Astrocyte of the cerebellum (primary cell): Measurements from ENCODE around the gene FAM219B.
"Not testable (repeated sequence)": the region's sequence is repeated elsewhere in the genome, so short reads cannot be mapped to it uniquely, and the experiment has no call there.

ENCODE experiments used
- DNase-seq: peaks from one replicate; pipeline ENCODE4 v3.0.0-alpha.2; 2011; ENCODE audit warnings: low read depth
- H3K4me3 ChIP-seq: 2 replicates; pipeline ENCODE4 v1.5.1; 2011; ENCODE audit warnings: mild to moderate bottlenecking, low read depth, low read length, moderate library complexity
- CTCF ChIP-seq: IDR thresholded peaks from 2 replicates; pipeline ENCODE4 v1.5.1; 2012; ENCODE audit warnings: low read length, low read depth, moderate library complexity, mild to moderate bottlenecking; ENCODE audit errors: missing control alignments
- in situ Hi-C: cut with HindIII; loops from 2 replicates; pipeline ENCODE4 v1.10.0; 2017; ENCODE audit warnings: low sequenced_read_pairs

The FAM219B gene

DNA sequence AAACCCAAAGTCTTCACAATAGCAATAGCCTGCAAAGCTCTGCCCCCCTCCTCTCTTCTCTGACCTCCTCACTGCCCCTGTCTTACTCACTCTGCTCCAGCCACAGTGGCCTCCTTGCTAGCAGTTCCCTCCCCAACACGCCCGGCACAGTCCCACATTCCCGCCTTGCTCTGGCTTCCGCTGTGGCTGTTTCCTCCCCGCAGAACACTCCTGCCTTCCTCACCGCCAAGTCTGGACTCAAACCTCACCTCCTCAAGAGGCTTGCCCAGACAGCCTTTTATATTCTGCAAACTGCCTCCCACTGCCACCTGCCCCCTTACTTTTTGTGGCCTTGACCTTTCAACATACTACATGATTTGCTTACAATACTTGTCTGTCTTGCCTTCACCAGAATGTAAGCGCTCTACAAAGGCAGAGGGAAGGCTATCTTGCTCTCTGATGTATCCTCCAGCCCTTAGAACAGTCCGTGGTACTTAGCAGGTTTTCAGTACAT, 17.2 kb downstream of the FAM219B start:
- TF ChIP-seq CTCF: no peak
- in situ Hi-C loops: no loop called here
- no peak for DNase-seq
- peak overlapping the region; percentile 94 for H3K4me3 ChIP-seq

DNA sequence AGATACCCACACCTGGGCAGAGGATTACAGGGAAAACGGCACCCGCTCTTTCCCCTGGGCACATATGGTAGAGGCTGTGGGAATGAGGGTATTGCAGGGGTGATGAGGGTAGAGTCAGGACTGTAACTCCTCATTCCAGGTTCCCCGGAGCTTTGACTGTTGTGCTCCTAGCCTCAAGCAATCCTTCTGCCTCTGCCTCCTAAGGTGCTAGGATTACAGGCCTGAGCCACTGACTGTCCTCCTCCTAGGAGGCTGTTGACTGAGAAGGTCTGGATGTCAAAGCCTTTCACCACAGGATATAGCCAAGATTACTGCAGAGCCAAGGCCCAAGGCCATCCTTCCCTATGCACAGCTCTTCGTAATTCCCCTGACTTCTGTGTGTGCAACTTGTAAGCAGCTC, 17.9 kb downstream of the FAM219B start:
- H3K4me3 ChIP-seq: no peak overlapping the region
- in situ Hi-C loops: no loop called here
- TF ChIP-seq CTCF: no peak
- no peak for DNase-seq

- DNase-seq, in situ Hi-C loops, H3K4me3 ChIP-seq: not testable (repeated sequence)
Measured at GRCh38 chr15:74887537-74888193, 19.0 kb downstream of the FAM219B start.

- H3K4me3 ChIP-seq: no peak overlapping the region
- in situ Hi-C loops: no loop called here
- no peak for TF ChIP-seq CTCF
- DNase-seq: no peak
Measured at GRCh38 chr15:74885461-74885860, 21.2 kb downstream of the FAM219B start.

GRCh38 chr15:74884428-74885223, 22.0 kb downstream of the FAM219B start:
- no peak overlapping the region for H3K4me3 ChIP-seq
- no peak for TF ChIP-seq CTCF
- in situ Hi-C loops: no loop called here
- DNase-seq: no peak

- in situ Hi-C loops: no loop called here
- H3K4me3 ChIP-seq: no peak overlapping the region
- no peak for DNase-seq
- TF ChIP-seq CTCF: no peak
Measured at GRCh38 chr15:74882528-74882927, 24.1 kb downstream of the FAM219B start.

DNA sequence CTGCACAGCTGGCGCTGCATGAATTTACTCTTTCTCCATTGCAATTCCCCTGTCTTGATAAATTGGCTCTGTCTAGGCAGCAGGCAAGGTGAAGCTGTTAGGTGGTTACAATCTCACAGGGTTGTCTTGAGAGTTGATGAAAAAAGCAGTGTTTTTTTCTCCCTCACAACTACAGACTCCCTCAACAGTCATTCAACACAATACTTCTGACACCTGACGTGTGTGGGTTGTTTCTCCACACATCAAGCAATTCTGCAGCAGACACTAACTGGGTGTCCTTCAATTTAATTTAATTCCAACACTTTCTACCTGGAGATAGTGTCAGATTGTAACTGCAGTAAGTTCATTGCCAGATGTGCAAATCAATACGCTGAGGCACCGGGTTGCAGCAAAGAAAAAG, 28.4 kb downstream of the FAM219B start:
- no peak for TF ChIP-seq CTCF
- DNase-seq: no peak
- no peak overlapping the region for H3K4me3 ChIP-seq
- in situ Hi-C loops: no loop called here
